AG10803 (cell line): Measurements from ENCODE around the gene ZNF280A.

Experiments used
- DNase-seq: peaks from one replicate; pipeline ENCODE4 v3.0.0; 2010; ENCODE audit warnings: low read depth
- H3K4me3 ChIP-seq: 2 replicates; pipeline ENCODE4 v1.5.1; 2011; ENCODE audit warnings: mild to moderate bottlenecking, low read length, control low read depth
- TF ChIP-seq, protein P1 (sequence below): conservative IDR thresholded peaks from 2 replicates; pipeline ENCODE4 v1.5.1; 2011; ENCODE audit warnings: mild to moderate bottlenecking, low read length, control low read depth, inconsistent platforms

The ZNF280A gene

GRCh38 chr22:22487059-22487458, 33.0 kb downstream of the ZNF280A start:
- DNase-seq: no peak
- no peak overlapping the region for H3K4me3 ChIP-seq
- TF ChIP-seq, protein P1, sequence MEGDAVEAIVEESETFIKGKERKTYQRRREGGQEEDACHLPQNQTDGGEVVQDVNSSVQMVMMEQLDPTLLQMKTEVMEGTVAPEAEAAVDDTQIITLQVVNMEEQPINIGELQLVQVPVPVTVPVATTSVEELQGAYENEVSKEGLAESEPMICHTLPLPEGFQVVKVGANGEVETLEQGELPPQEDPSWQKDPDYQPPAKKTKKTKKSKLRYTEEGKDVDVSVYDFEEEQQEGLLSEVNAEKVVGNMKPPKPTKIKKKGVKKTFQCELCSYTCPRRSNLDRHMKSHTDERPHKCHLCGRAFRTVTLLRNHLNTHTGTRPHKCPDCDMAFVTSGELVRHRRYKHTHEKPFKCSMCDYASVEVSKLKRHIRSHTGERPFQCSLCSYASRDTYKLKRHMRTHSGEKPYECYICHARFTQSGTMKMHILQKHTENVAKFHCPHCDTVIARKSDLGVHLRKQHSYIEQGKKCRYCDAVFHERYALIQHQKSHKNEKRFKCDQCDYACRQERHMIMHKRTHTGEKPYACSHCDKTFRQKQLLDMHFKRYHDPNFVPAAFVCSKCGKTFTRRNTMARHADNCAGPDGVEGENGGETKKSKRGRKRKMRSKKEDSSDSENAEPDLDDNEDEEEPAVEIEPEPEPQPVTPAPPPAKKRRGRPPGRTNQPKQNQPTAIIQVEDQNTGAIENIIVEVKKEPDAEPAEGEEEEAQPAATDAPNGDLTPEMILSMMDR: no peak

GRCh38 chr22:22486132-22486899, 33.8 kb downstream of the ZNF280A start:
- H3K4me3 ChIP-seq: no peak overlapping the region
- TF ChIP-seq, protein P1: no peak
- DNase-seq: no peak

GRCh38 chr22:22485524-22485923, 34.5 kb downstream of the ZNF280A start:
- TF ChIP-seq, protein P1: no peak

GRCh38 chr22:22484023-22484422, 36.0 kb downstream of the ZNF280A start:
- no peak overlapping the region for H3K4me3 ChIP-seq
- no peak for DNase-seq
- TF ChIP-seq, protein P1: no peak

More at GRCh38 chr22:22485524-22485923, 34.5 kb downstream of the ZNF280A start:
- no peak overlapping the region for H3K4me3 ChIP-seq
- DNase-seq: no peak

DNA sequence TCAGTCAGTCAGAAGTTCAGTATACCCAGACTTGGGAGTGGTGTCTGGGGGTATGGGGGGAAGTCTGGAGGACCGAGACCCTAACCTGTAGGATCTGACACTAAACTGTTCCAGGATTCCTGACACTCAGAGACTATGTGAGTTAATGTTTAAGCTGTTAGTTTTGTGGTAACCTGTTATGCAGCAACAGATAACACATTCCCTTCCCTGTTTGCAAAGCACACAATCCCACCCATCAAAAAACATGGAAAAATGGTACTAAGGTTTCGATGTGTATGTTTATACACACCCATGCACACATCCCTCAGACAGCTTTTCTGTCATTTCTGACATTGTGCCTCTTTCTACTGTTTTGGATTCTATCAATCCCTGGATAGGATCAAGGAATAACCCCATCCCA, 39.1 kb downstream of the ZNF280A start:
- H3K4me3 ChIP-seq: no peak overlapping the region
- TF ChIP-seq, protein P1: no peak

GRCh38 chr22:22479999-22480532, 40.0 kb downstream of the ZNF280A start:
- DNase-seq: peak; percentile 35
- TF ChIP-seq, protein P1: no peak
- H3K4me3 ChIP-seq: no peak overlapping the region

More for the DNA sequence above, 39.1 kb downstream of the ZNF280A start:
- DNase-seq: no peak

DNA sequence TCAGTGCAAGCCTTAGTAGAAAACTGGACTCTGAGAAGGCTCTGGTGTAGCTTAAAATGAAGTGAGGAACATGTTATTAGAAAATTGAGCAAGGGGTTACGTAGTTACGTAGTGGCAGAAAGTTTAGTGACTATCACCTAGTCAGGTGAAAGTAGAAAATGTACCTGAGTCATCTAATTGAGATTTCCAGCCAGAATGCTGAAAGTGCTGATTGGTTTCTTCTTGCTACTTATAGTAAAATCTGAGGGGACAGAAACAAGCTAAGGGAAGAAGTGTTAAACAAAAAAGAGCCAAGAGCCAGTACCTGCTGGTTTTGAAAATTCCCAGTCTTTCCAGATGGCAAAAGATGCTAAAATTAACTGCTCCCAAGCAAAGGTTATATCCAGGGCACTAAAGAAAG, 41.0 kb downstream of the ZNF280A start:
- TF ChIP-seq, protein P1: no peak
- DNase-seq: no peak
- H3K4me3 ChIP-seq: no peak overlapping the region
